Astrocyte (in vitro differentiated cells and primary cell): ENCODE results near the gene SDR39U1.

Experiments
- EZH2 ChIP-seq: IDR thresholded peaks from 2 replicates; pipeline ENCODE4 v1.6.1; 2012; ENCODE audit warnings: mild to moderate bottlenecking, low read length, inconsistent platforms; ENCODE audit not compliant: insufficient read depth
- TF ChIP-seq, protein P1 (sequence below): IDR thresholded peaks from 2 replicates; pipeline ENCODE4 v1.5.1; 2011; ENCODE audit warnings: low read depth, mild to moderate bottlenecking, inconsistent platforms, low read length, moderate library complexity; ENCODE audit not compliant: insufficient read depth

DNA sequence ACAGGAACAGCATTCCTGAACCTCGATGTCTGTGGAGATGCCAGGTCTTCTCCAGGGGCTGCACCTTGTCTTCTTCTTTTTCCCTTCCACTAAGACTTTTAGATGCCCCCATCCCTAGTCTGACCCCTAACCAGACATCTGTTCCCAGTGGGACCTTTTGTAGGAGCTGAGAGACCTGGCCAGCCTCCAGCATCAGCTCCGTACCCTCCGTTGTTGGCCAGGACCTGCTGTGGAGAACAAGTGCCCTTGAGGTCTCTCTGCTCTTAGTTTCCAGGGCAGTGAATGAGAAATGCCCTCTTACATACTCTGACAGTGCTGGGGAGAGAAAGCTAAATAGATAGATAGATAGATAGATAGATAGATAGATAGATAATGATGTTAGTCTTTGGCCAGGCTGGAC lies 16.8 kb upstream of the SDR39U1 start:
- TF ChIP-seq, protein P1, sequence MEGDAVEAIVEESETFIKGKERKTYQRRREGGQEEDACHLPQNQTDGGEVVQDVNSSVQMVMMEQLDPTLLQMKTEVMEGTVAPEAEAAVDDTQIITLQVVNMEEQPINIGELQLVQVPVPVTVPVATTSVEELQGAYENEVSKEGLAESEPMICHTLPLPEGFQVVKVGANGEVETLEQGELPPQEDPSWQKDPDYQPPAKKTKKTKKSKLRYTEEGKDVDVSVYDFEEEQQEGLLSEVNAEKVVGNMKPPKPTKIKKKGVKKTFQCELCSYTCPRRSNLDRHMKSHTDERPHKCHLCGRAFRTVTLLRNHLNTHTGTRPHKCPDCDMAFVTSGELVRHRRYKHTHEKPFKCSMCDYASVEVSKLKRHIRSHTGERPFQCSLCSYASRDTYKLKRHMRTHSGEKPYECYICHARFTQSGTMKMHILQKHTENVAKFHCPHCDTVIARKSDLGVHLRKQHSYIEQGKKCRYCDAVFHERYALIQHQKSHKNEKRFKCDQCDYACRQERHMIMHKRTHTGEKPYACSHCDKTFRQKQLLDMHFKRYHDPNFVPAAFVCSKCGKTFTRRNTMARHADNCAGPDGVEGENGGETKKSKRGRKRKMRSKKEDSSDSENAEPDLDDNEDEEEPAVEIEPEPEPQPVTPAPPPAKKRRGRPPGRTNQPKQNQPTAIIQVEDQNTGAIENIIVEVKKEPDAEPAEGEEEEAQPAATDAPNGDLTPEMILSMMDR, result no peak
- TF ChIP-seq EZH2, result no peak
